NCI-H2171 treated with DMSO at 0.1 percent for 48 hours (cell line): ENCODE measurements around the gene SRPRB.
A peak's percentile ranks its signal among the peaks of the same experiment; 100 is the strongest.

Source experiments
- DNase-seq: peaks from one replicate; lab custom pipeline; 2025; lab: John Stamatoyannopoulos, UW

Gene SRPRB

DNA sequence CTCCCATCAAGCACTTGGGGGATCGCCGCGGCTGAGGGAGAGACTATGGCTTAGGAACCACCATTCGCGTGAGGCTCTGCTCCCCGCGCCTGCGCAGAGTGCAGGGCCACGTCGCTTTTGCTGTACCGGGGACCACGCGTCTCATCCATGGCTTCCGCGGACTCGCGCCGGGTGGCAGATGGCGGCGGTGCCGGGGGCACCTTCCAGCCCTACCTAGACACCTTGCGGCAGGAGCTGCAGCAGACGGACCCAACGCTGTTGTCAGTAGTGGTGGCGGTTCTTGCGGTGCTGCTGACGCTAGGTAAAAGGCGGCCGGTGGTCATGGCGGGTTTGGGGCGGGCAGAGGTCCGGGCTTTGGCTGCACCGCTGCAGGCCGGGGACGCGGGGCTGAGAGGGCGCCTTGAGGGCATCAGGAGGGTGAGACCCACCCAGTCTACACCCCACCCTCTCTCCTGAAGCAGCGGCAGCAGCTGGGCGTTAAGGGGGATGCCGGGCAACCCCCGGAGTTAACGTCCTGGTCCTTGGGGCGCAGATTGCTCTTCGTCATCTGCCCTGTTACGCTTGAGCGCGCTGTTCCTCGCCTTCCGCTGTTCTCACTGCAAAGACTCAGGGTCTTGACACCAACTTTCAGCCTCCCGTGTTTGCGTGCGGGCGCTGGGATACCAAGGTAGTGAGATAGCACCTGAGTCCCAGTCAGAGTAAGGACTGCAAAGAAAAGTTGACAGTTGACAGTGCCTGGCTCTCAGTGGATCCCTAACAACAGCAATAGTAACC is at the start of gene SRPRB:
SRPRB (plus strand) TSS at position 114 of the 774 bp plus-strand sequence; CDS start at position 148, 34 bp downstream.
- DNase-seq = peak; percentile 95

DNA sequence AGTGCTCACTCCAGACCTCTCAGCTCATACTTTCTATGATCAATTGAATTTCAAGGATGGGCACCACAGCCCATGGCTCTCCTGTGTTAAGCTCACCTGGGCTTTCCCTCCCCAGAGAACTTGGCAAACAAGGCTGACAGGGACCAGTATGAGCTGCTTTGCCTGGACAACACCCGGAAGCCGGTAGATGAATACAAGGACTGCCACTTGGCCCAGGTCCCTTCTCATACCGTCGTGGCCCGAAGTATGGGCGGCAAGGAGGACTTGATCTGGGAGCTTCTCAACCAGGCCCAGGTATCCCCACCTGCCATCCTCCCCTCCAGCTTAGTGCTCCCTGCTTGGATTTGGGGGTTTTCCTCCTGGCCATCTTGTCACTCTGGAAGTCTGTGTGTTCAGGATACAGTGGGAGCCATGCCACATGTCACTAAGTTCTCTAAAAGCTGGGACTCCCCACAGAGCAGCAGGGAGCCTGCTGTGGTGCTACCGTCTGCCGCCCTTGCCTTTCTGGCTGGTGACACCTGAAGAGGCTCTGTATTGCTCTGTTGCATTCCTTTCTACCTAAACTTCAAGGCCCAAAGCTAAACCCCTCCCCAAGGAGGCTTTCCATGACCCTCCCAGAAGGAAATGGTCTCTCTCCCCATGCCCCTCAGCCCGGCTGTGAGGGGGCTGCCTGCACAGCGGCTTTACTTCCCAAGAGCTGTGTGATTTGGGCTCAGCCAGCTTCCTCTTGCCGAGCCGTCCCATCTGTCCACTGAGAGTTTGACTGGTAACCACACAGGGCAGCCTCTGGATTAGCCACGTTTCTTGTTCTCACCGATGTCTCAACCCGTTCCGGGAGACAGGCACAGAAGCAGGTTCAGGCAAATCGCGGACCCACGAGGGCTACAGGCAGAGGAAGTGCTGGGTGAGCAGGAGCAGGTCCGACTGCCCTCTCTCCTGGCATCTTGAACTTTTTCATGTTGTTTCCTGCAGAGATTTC is 48.6 kb upstream of the SRPRB start:
- DNase-seq = peak; percentile 42

- no peak for DNase-seq
Measured at GRCh38 chr3:133757701-133758567, 47.7 kb upstream of the SRPRB start.

DNA sequence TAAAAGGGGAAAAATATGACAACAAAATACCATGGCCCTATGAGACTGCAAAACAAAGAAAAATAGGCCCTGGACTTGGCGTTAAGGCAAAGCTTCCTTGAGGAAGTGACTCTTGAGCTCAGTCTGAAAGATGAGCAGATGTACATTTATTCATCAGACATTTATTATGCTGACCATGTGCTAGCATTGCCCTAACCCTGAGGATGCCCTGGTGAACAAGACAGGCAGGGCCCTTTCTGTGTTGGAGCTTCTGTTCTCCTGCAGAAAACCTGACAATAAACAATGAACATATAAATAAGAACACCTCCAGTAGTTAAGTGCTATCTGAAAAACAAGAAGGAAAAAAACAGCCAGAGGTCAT is 47.1 kb upstream of the SRPRB start:
- DNase-seq = no peak

DNA sequence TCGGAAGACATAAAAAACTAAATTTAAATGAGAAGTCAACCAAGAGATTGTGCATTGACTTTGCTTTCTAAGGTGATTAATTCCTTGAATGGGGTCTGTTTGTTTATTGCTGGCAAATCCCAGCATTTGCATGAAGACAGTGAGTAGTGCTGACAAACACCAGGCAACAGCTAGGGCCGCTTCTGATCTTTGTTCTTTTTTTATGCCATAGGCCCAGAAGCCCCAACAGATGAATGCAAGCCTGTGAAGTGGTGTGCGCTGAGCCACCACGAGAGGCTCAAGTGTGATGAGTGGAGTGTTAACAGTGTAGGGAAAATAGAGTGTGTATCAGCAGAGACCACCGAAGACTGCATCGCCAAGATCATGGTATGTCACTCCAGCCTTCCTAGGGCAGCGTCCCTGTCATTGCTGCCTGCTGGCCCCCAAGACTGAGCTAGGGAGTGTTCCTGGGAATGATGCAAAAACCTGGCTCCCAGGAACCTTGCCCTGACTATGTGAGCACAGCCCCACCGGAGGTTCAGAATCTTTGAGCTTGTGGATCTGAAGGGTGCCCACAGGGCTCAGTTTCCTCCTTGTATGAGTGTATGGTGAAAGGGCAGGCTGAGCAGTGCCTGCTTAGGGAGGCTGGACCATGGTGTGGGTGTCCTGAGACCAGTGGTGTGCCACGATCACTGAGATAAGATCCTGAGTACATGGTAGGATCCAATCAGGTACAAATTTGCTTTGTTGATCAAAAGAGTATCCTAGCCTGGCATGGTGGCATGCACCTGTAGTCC is 46.5 kb upstream of the SRPRB start:
- DNase-seq = no peak

DNA sequence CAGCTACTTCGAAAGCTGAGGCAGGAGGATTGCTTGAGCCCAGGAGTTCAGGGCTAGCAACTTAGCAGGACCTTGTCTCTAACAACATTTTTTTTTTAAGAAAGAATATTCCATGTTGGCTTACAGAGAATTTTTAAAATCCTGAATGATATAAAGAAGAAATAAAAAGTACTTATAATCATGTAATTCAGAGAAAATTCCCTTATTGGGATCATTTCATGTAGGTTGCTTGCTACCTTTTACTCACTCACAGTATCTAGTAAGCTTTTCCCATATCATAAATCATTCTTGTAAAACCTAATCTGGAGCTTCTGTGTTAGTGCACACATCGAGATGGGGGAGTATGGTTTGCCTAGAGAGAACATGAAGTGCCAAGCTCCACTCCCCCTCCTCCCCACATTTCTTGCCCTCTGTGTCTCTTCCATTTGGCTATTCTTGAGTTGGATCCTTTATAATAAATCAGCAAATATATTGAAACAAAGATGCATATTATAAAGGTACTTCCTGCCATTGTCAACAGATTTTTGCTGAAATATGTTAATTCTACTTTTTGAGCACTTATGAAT is 45.8 kb upstream of the SRPRB start:
- DNase-seq = no peak

DNA sequence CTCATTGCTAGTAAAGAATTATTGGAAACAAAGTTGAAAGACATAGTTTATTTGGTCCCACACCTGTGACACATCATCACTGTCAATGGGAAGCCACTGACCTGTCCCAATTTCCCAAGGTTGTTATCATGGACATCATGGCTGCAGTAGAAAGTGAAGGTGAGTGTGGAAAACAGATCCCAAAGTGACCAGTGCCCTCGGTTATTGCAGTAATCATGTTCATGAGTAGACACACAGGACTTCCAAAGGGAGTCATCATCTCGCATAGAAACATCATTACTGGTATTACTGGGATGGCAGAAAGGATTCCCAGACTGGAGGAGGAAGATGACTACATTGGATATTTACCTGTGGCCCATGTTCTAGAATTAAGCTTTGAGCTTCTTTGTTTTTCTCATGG is 44.7 kb upstream of the SRPRB start:
- DNase-seq = no peak

- DNase-seq = no peak
Measured at GRCh38 chr3:133761605-133762484, 43.8 kb upstream of the SRPRB start.

DNA sequence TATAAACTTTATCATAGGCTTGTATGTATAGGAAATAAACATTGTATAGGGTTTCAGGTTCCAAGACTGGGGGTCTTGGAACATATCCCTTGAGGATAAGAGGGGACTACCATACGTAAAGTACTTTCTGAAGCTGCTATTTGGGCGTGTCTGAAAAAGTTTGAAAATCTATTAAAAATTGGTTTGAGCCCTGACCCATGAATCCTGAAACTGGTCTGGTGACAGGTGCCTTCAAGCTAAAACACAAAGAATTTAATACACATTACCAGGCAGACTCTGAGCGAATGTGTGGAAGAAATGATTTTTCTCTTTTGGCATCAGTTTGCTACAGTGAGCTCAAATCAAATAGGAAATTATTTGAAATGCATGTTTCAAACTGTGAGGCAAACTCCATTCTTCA is 43.1 kb upstream of the SRPRB start:
- no peak for DNase-seq

- no peak for DNase-seq
Measured at GRCh38 chr3:133763797-133764683, 41.6 kb upstream of the SRPRB start.

- DNase-seq = no peak
Measured at GRCh38 chr3:133765256-133765655, 40.4 kb upstream of the SRPRB start.

GRCh38 chr3:133767607-133768006 is 38.0 kb upstream of the SRPRB start:
- no peak for DNase-seq

GRCh38 chr3:133769536-133769935 is 36.1 kb upstream of the SRPRB start:
- DNase-seq = no peak

GRCh38 chr3:133773732-133774131 is 31.9 kb upstream of the SRPRB start:
- no peak for DNase-seq

DNA sequence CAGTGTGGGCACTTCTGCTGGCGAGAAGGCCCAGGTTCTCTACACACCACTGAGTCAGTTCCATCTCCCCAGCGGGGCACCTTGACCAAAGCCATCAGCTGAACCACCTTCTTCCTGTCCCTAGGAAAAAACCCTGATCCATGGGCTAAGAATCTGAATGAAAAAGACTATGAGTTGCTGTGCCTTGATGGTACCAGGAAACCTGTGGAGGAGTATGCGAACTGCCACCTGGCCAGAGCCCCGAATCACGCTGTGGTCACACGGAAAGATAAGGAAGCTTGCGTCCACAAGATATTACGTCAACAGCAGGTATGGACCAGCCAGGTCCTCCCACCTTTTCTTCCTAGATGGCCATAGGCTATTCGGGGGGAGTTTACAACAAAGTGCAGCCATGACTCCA is 30.3 kb upstream of the SRPRB start:
- DNase-seq = no peak

GRCh38 chr3:133775835-133776234 is 29.8 kb upstream of the SRPRB start:
- DNase-seq = no peak

- no peak for DNase-seq
Measured at GRCh38 chr3:133776794-133777438, 28.7 kb upstream of the SRPRB start.

- no peak for DNase-seq
Measured at GRCh38 chr3:133777807-133778568, 27.6 kb upstream of the SRPRB start.
